ENCODE data around the gene NFIB.

GRCh38 chr9:14221119-14221518, 92.8 kb downstream of the NFIB start:
- TF ChIP-seq, protein P1, sequence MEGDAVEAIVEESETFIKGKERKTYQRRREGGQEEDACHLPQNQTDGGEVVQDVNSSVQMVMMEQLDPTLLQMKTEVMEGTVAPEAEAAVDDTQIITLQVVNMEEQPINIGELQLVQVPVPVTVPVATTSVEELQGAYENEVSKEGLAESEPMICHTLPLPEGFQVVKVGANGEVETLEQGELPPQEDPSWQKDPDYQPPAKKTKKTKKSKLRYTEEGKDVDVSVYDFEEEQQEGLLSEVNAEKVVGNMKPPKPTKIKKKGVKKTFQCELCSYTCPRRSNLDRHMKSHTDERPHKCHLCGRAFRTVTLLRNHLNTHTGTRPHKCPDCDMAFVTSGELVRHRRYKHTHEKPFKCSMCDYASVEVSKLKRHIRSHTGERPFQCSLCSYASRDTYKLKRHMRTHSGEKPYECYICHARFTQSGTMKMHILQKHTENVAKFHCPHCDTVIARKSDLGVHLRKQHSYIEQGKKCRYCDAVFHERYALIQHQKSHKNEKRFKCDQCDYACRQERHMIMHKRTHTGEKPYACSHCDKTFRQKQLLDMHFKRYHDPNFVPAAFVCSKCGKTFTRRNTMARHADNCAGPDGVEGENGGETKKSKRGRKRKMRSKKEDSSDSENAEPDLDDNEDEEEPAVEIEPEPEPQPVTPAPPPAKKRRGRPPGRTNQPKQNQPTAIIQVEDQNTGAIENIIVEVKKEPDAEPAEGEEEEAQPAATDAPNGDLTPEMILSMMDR (IDR thresholded peaks at IDR 0.05; ENCODE audit: extremely low read depth in 1 of 2, insufficient read depth in 1 of 2, low read depth in 1 of 2, low read length in 2 of 2) = no peak
- TF ChIP-seq POLR2AphosphoS5 (IDR thresholded peaks at IDR 0.05; ENCODE audit: insufficient read depth, low read depth, low read length) = no peak
- no peak for TF ChIP-seq POLR2A (IDR thresholded peaks at IDR 0.05; ENCODE audit: low read depth, low read length)
- no peak for TF ChIP-seq MAX (IDR thresholded peaks at IDR 0.05; ENCODE audit: insufficient read depth, insufficient read length)
- no peak for TF ChIP-seq JUN (IDR thresholded peaks at IDR 0.05; ENCODE audit: borderline replicate concordance, insufficient read depth, insufficient read length, low read depth)

Data from endothelial cell of umbilical vein (primary cell).